GM19035 (cell line): ENCODE data around the gene TMC8.
"Not testable (repeated sequence)": the region's sequence is repeated elsewhere in the genome, so short reads cannot be mapped to it uniquely, and the experiment has no call there.

Experiments used
- ATAC-seq: cut with Tn5 transposase; IDR thresholded peaks from one replicate; pipeline ENCODE4 v1.9.1; 2021; ENCODE audit not compliant: unreplicated experiment

TMC8 gene

GRCh38 chr17:78110363-78111015 lies 20.1 kb upstream of the TMC8 start:
- ATAC-seq = no peak

GRCh38 chr17:78111016-78111726 lies 19.4 kb upstream of the TMC8 start:
- no peak for ATAC-seq

GRCh38 chr17:78111727-78112517 lies 18.6 kb upstream of the TMC8 start:
- ATAC-seq = no peak

GRCh38 chr17:78112518-78113471 lies 17.8 kb upstream of the TMC8 start:
- ATAC-seq = peak; percentile 69

GRCh38 chr17:78113804-78114785 lies 16.5 kb upstream of the TMC8 start:
- no peak for ATAC-seq

GRCh38 chr17:78114831-78115723 lies 15.5 kb upstream of the TMC8 start:
- no peak for ATAC-seq

- not testable (repeated sequence) for ATAC-seq
Observed at GRCh38 chr17:78115803-78116202, 14.8 kb upstream of the TMC8 start.

- no peak for ATAC-seq
Observed at GRCh38 chr17:78116411-78116810, 14.2 kb upstream of the TMC8 start.

- no peak for ATAC-seq
Observed at GRCh38 chr17:78117027-78117981, 13.3 kb upstream of the TMC8 start.

- no peak for ATAC-seq
Observed at GRCh38 chr17:78118801-78119241, 11.8 kb upstream of the TMC8 start.

- ATAC-seq = no peak
Observed at GRCh38 chr17:78120537-78120936, 10.0 kb upstream of the TMC8 start.

- no peak for ATAC-seq
Observed at GRCh38 chr17:78120971-78121800, 9.4 kb upstream of the TMC8 start.

- no peak for ATAC-seq
Observed at GRCh38 chr17:78121801-78122215, 8.8 kb upstream of the TMC8 start.

GRCh38 chr17:78122216-78122930 lies 8.2 kb upstream of the TMC8 start:
- ATAC-seq = no peak

- ATAC-seq = no peak
Observed at GRCh38 chr17:78122931-78123249, 7.7 kb upstream of the TMC8 start.
